Neural progenitor cell (in vitro differentiated cells): ENCODE data around the gene CD59. TPM values are rescaled to one million over a fixed set of nuclear protein-coding genes. Genes with fewer than 3 reads are reported as not detected.

ENCODE experiments used
- DNase-seq: peaks from one replicate; pipeline ENCODE4 v3.0.0-alpha.2; 2016; ENCODE audit warnings: low spot score
- H2AFZ ChIP-seq: fragments of 200-600 bp; sonication (generic); replicated peaks from 2 replicates; pipeline ENCODE4 v1.6.1; 2016; ENCODE audit warnings: antibody characterized with exemption
- H3F3A ChIP-seq: fragments of 200-600 bp; sonication (generic); 2 replicates; pipeline ENCODE4 v1.6.1; 2016; ENCODE audit warnings: antibody characterized with exemption, low read depth
- H3K27ac ChIP-seq: fragments of 200-600 bp; sonication (generic); 2 replicates; pipeline ENCODE4 v1.5.1; 2016; ENCODE audit warnings: mild to moderate bottlenecking
- H3K27me3 ChIP-seq: fragments of 200-600 bp; sonication (generic); 2 replicates; pipeline ENCODE4 v1.6.1; 2016; ENCODE audit warnings: mild to moderate bottlenecking, moderate library complexity
- H3K36me3 ChIP-seq: fragments of 200-600 bp; sonication (generic); 2 replicates; pipeline ENCODE4 v1.5.1; 2016
- H3K4me1 ChIP-seq: fragments of 200-600 bp; sonication (generic); 2 replicates; pipeline ENCODE4 v1.6.1; 2016; ENCODE audit warnings: mixed run types
- H3K4me2 ChIP-seq: fragments of 200-600 bp; sonication (generic); 2 replicates; pipeline ENCODE4 v1.6.1; 2016
- H3K4me3 ChIP-seq: fragments of 200-600 bp; sonication (generic); 2 replicates; pipeline ENCODE4 v1.5.1; 2016
- H3K79me2 ChIP-seq: fragments of 200-600 bp; sonication (generic); 2 replicates; pipeline ENCODE4 v1.6.1; 2016; ENCODE audit warnings: low read depth
- H3K9ac ChIP-seq: fragments of 200-600 bp; sonication (generic); 2 replicates; pipeline ENCODE4 v1.6.1; 2016
- H3K9me3 ChIP-seq: fragments of 200-600 bp; sonication (generic); 2 replicates; pipeline ENCODE4 v1.5.1; 2016; ENCODE audit warnings: low read depth
- H4K20me1 ChIP-seq: fragments of 200-600 bp; sonication (generic); 2 replicates; pipeline ENCODE4 v1.6.1; 2016; ENCODE audit warnings: low read depth
- H3K27ac Mint-ChIP-seq: 3 replicates; pipeline ENCODE4 v1.8.0; 2021; ENCODE audit warnings: mixed read lengths
- H3K27me3 Mint-ChIP-seq: 2 replicates; pipeline ENCODE4 v1.8.0; 2022; ENCODE audit warnings: low read depth, mild to moderate bottlenecking, inconsistent platforms, moderate library complexity, mixed read lengths; ENCODE audit not compliant: insufficient read depth
- H3K36me3 Mint-ChIP-seq: 3 replicates; pipeline ENCODE4 v1.8.0; 2021; ENCODE audit warnings: mixed read lengths
- H3K4me1 Mint-ChIP-seq: 3 replicates; pipeline ENCODE4 v1.8.0; 2021; ENCODE audit warnings: mixed read lengths
- H3K4me3 Mint-ChIP-seq: 3 replicates; pipeline ENCODE4 v1.8.0; 2021; ENCODE audit warnings: mild to moderate bottlenecking, moderate library complexity, mixed read lengths
- H3K9me3 Mint-ChIP-seq: 3 replicates; pipeline ENCODE4 v1.8.0; 2020; ENCODE audit warnings: mixed read lengths
- EZH2 ChIP-seq: fragments of 200-600 bp; sonication (generic); IDR thresholded peaks from 2 replicates; pipeline ENCODE4 v1.6.1; 2017; ENCODE audit warnings: antibody characterized with exemption, mild to moderate bottlenecking, moderate library complexity
- EZH2phosphoT487 ChIP-seq: fragments of 200-600 bp; sonication (generic); IDR thresholded peaks from 2 replicates; pipeline ENCODE4 v1.6.1; 2017; ENCODE audit warnings: antibody characterized with exemption
- total RNA-seq: library from RNA; depleted of rRNA; stranded (reverse); fragments of >200 nt; gene quantifications from 2 replicates; pipeline ENCODE4 v1.2.3, GENCODE V29; 2015; ENCODE audit warnings: low replicate concordance
- TF ChIP-seq, protein P1 (sequence below): fragments of 200-600 bp; sonication (generic); IDR thresholded peaks from 2 replicates; pipeline ENCODE4 v1.5.1; 2017; ENCODE audit warnings: antibody characterized with exemption, mild to moderate bottlenecking

Gene CD59
- total RNA-seq, 1 donor from 2014 or later, result 74.7 TPM

DNA sequence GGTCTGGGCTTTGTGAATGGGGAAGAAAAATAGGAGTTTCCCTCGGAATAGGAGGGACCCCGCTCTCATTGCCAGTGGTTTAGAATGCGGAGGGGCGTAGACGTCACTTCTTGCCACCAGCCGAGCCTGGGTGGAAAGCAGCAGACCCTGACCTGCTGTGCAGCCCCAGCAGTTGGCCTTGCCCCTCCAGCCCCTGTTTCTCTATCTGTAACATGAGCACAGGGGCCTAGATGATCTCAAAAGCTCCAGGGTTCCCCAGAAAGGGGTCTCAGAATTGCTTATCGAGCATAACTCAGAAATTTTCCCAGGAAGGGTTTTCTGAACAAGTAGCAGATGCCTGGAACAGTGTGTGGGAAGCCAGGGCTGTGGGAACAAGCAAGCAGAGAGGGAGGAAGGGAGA is 79.5 kb downstream of the CD59 start:
- Histone ChIP-seq H3K79me2 (no peaks in the 10 kb centered on the region), H4K20me1 (no peaks in the 10 kb centered on the region), H3K9ac (no peak overlapping the region), H2AFZ (no peak overlapping the region), H3K27me3 (no peaks in the 10 kb centered on the region), H3K27ac (no peak overlapping the region), H3K4me1 (no peaks in the 10 kb centered on the region), H3K4me2 (no peak overlapping the region), H3K9me3 (no peaks in the 10 kb centered on the region), H3K36me3 (no peaks in the 10 kb centered on the region), H3K4me3 (no peak overlapping the region), H3F3A (no peaks in the 10 kb centered on the region)
- Mint-ChIP-seq H3K4me3 (no peak overlapping the region), H3K27ac (no peak overlapping the region), H3K4me1 (no peaks in the 10 kb centered on the region), H3K27me3 (no peaks in the 10 kb centered on the region), H3K36me3 (peaks cover 2% of the 10 kb centered on the region), H3K9me3 (no peaks in the 10 kb centered on the region)
- DNase-seq, result no peak
- TF ChIP-seq, protein P1, sequence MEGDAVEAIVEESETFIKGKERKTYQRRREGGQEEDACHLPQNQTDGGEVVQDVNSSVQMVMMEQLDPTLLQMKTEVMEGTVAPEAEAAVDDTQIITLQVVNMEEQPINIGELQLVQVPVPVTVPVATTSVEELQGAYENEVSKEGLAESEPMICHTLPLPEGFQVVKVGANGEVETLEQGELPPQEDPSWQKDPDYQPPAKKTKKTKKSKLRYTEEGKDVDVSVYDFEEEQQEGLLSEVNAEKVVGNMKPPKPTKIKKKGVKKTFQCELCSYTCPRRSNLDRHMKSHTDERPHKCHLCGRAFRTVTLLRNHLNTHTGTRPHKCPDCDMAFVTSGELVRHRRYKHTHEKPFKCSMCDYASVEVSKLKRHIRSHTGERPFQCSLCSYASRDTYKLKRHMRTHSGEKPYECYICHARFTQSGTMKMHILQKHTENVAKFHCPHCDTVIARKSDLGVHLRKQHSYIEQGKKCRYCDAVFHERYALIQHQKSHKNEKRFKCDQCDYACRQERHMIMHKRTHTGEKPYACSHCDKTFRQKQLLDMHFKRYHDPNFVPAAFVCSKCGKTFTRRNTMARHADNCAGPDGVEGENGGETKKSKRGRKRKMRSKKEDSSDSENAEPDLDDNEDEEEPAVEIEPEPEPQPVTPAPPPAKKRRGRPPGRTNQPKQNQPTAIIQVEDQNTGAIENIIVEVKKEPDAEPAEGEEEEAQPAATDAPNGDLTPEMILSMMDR, result no peak
- no peak for TF ChIP-seq EZH2phosphoT487
- TF ChIP-seq EZH2, result no peak

DNA sequence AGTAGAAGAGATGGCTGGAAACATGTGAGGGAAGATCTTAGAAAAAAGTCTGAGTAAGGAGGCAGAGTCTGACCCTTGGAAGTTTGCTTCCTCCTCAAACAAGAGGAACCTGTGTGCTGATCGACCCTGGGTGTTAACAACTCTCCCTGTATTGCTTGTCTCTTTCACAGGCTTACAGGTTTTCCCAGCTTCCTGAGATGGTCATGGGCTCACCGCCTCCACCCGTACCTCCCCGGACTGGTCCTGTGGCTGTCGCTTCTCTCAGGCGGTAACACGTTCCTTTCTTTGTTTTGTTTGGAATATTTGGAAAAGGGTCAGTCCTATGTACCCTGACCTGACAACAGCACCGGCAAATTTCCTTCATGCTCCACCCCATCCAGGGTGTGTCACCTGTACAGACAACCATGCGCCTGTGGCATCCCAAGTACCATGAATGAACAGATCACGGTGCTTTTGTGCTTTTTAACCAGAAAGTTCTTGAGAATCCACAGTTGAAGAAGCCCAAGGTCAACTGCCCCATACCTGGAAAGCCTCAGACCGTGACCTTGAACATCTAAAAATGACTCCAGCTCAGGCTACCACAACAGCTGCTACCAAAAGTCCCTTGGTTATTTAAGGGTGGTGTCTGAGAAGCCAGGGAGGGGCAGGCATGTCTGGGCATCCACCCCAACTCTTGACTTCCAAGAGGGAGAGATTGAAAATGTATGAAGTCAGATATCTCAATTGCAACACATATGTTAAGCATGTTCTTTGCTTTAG is 80.2 kb downstream of the CD59 start:
- Histone ChIP-seq H3K9me3 (no peaks in the 10 kb centered on the region), H3K36me3 (no peaks in the 10 kb centered on the region), H3K9ac (no peak overlapping the region), H4K20me1 (no peaks in the 10 kb centered on the region), H3K79me2 (no peaks in the 10 kb centered on the region), H3K27me3 (no peaks in the 10 kb centered on the region), H2AFZ (no peak overlapping the region), H3K4me3 (no peak overlapping the region), H3F3A (no peaks in the 10 kb centered on the region), H3K4me2 (no peak overlapping the region), H3K4me1 (no peaks in the 10 kb centered on the region), H3K27ac (no peak overlapping the region)
- Mint-ChIP-seq H3K27ac (no peak overlapping the region), H3K9me3 (no peaks in the 10 kb centered on the region), H3K36me3 (peaks cover 2% of the 10 kb centered on the region), H3K4me1 (no peaks in the 10 kb centered on the region), H3K27me3 (no peaks in the 10 kb centered on the region), H3K4me3 (no peak overlapping the region)
- TF ChIP-seq, protein P1, result no peak
- TF ChIP-seq EZH2phosphoT487 (no peak), EZH2 (no peak)
- no peak for DNase-seq

DNA sequence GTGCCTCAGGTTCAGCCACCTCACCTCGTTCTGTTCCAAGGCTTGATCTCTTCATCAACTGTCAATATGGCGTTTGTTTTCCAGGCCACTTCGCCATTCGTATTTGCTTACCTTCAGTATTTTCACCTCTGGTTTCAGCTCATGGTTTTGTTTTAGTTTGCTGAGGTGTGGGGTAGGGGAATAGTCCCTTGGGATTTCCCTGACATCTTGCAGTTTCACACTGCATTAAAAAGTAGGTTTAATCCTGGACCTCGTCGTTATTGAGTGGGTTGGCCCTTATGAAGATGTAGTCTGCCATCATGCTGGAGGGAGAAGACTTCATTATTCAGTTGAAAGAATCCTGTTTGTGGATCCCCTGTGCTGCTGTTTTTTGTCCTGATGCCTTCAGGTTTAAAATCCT is 81.6 kb downstream of the CD59 start:
- no peak overlapping the region for H2AFZ ChIP-seq
- H3K4me2 ChIP-seq, result no peak overlapping the region
- Mint-ChIP-seq H3K4me1 (no peaks in the 10 kb centered on the region), H3K36me3 (peaks cover 4% of the 10 kb centered on the region), H3K27ac (no peak overlapping the region), H3K4me3 (no peak overlapping the region), H3K27me3 (no peaks in the 10 kb centered on the region), H3K9me3 (no peaks in the 10 kb centered on the region)
- H3K4me1 ChIP-seq, result no peaks in the 10 kb centered on the region
- H3K9me3 ChIP-seq, result no peaks in the 10 kb centered on the region
- no peak overlapping the region for H3K4me3 ChIP-seq
- H4K20me1 ChIP-seq, result no peaks in the 10 kb centered on the region
- no peak overlapping the region for H3K9ac ChIP-seq
- H3K36me3 ChIP-seq, result no peaks in the 10 kb centered on the region
- no peaks in the 10 kb centered on the region for H3K27me3 ChIP-seq
- DNase-seq, result no peak
- no peak overlapping the region for H3K27ac ChIP-seq
- TF ChIP-seq, protein P1, result no peak
- no peak for TF ChIP-seq EZH2phosphoT487
- TF ChIP-seq EZH2, result no peak
- no peaks in the 10 kb centered on the region for H3K79me2 ChIP-seq
- no peaks in the 10 kb centered on the region for H3F3A ChIP-seq

Other genes starting within 250 kb of the CD59 start
- not detected in 2 replicates for gene C11orf91, start 35.6 kb downstream of the CD59 start, total RNA-seq
- gene FBXO3, start 38.1 kb upstream of the CD59 start, total RNA-seq, result 40.2 and 61.0 TPM in 2 replicates
- gene LMO2, start 155.7 kb upstream of the CD59 start, total RNA-seq, result 0.92 and 2.0 TPM in 2 replicates